CD4-positive, CD25-positive, alpha-beta regulatory T cell (primary cell): ENCODE results near the gene MPP4. TPM values are rescaled to one million over a fixed set of nuclear protein-coding genes. Genes with fewer than 3 reads are reported as not detected.
A peak's percentile ranks its signal among the peaks of the same experiment; 100 is the strongest.

ENCODE experiments used
- ATAC-seq, 2 donors: fragments of 150-1000 bp; cut with Tn5 transposase; one replicate each; pipeline ENCODE4 v1.10.0; 2021; ENCODE audit warnings: low read depth in 2 of 2, moderate number of reproducible peaks in 2 of 2, moderate library complexity in 1 of 2
- DNase-seq, 3 donors: peaks; one replicate each; pipeline versions ENCODE4 v3.0.0 to v3.0.0-alpha.2; 2012 to 2022; ENCODE audit warnings: mixed read lengths in 1 of 3
- H3K27ac ChIP-seq: one replicate; pipeline ENCODE4 v1.7.0; 2013; ENCODE audit warnings: mild to moderate bottlenecking, low read length; ENCODE audit not compliant: insufficient read depth, poor library complexity, severe bottlenecking
- H3K27me3 ChIP-seq: one replicate; pipeline ENCODE4 v1.7.0; 2013; ENCODE audit warnings: low read length; ENCODE audit not compliant: control insufficient read depth, insufficient read depth
- H3K36me3 ChIP-seq: one replicate; pipeline ENCODE4 v1.7.0; 2013; ENCODE audit warnings: mild to moderate bottlenecking, low read length, moderate library complexity; ENCODE audit not compliant: control insufficient read depth, insufficient read depth
- H3K4me1 ChIP-seq: 2 replicates; pipeline ENCODE4 v1.7.0; 2013; ENCODE audit warnings: mild to moderate bottlenecking, low read length; ENCODE audit not compliant: insufficient read depth, control insufficient read depth, poor library complexity, severe bottlenecking
- H3K4me3 ChIP-seq: one replicate; pipeline ENCODE4 v1.7.0; 2013; ENCODE audit warnings: low read depth, mild to moderate bottlenecking, low read length, moderate library complexity
- H3K9me3 ChIP-seq, 2 experiments: 1 replicate in 1 of 2; 2 replicates in 1 of 2; pipeline ENCODE4 v1.7.0; 2013; ENCODE audit warnings: low read length in 2 of 2, mild to moderate bottlenecking in 1 of 2, moderate library complexity in 1 of 2; ENCODE audit not compliant: control insufficient read depth in 2 of 2
- H3K27ac Mint-ChIP-seq, 3 donors: one replicate each; pipeline ENCODE4 v1.8.0; 2020 to 2022; ENCODE audit warnings: mild to moderate bottlenecking in 3 of 3, mixed read lengths in 3 of 3, moderate library complexity in 2 of 3
- H3K27me3 Mint-ChIP-seq: one replicate; pipeline ENCODE4 v1.8.0; 2022; ENCODE audit warnings: mild to moderate bottlenecking, mixed read lengths
- H3K36me3 Mint-ChIP-seq: one replicate; pipeline ENCODE4 v1.8.0; 2020; ENCODE audit warnings: mixed read lengths
- H3K4me1 Mint-ChIP-seq, 4 donors: one replicate each; pipeline ENCODE4 v1.8.0; 2020 to 2022; ENCODE audit warnings: mixed read lengths in 4 of 4, mild to moderate bottlenecking in 1 of 4
- H3K4me3 Mint-ChIP-seq, 4 donors: one replicate each; pipeline ENCODE4 v1.8.0; 2020 to 2022; ENCODE audit warnings: mild to moderate bottlenecking in 4 of 4, mixed read lengths in 4 of 4, moderate library complexity in 3 of 4
- H3K9me3 Mint-ChIP-seq, 7 donors: one replicate each; pipeline ENCODE4 v1.8.0; 2020 to 2022; ENCODE audit warnings: mixed read lengths in 7 of 7, mild to moderate bottlenecking in 3 of 7, moderate library complexity in 2 of 7
- polyA plus RNA-seq, 4 donors: library from polyadenylated mRNA; unstranded; fragments of 300-500 nt; fragmentation: Illumina TruSeq; gene quantifications; one replicate each; pipeline ENCODE4 v1.2.3, GENCODE V29; 2021
- total RNA-seq: library from RNA; stranded (reverse); gene quantifications from one replicate; pipeline ENCODE4 v1.2.3, GENCODE V29; 2022

The MPP4 gene
- total and polyA plus RNA-seq, 5 donors from 2014 or later = not detected

DNA sequence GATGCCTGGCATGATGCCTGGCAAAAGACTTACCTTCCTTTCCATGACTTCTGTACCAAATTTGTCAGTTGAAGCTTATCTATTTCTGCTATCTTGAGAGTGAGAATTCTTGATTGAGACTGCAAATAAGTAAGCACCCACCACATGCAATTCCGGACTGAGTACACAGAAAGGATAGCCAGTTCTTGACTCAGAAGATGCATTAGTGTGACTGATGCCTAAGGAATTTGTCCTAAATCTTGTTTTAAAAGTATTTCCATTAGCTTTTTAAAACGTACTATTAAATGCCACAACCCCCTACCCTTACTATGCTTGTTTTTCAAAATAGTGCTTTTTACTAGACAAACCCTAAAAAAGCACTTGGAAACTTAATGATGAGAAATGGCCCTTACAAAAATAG, 545 bp downstream of the MPP4 start:
- Mint-ChIP-seq H3K4me1 (peaks cover 0 to 3% (median 0%) of the 10 kb centered on the region in 4 donors), H3K27me3 (peaks cover 8% of the 10 kb centered on the region), H3K4me3 (no peak overlapping the region), H3K27ac (no peak overlapping the region), H3K9me3 (no peaks in the 10 kb centered on the region), H3K36me3 (peaks cover 11% of the 10 kb centered on the region)
- Histone ChIP-seq H3K4me3 (no peak overlapping the region), H3K27me3 (no peaks in the 10 kb centered on the region), H3K27ac (no peak overlapping the region), H3K4me1 (no peaks in the 10 kb centered on the region), H3K9me3 (no peaks in the 10 kb centered on the region), H3K36me3 (no peaks in the 10 kb centered on the region)
- no peak for ATAC-seq
- no peak for DNase-seq

DNA sequence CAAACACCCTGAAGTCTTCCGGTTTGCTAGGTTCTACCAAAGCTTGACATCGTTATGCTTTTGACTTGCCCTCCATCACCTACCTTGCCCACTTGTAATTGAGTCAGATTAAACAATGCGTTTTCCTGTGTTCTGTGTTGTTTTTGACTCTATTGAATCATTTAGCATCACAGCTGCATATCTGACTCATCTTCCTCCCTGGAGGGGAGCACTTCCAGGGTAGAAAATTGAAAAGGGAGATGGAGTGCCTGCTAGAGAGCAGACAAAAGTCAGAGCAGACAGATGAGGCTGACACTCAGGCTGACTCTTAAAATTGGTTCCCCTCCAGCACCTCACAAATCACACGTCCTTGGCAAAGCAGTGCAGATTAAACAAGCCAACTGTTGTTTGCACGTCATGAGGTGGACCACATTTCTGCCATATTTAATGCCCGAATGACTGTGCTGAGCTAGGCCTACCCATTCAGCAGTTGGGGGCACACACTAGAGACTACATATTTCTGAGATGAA, 2.2 kb downstream of the MPP4 start:
- H3K36me3 Mint-ChIP-seq = peaks cover 9% of the 10 kb centered on the region
- Histone ChIP-seq H3K9me3 (no peaks in the 10 kb centered on the region), H3K4me3 (no peak overlapping the region), H3K27me3 (no peaks in the 10 kb centered on the region), H3K4me1 (no peaks in the 10 kb centered on the region), H3K36me3 (no peaks in the 10 kb centered on the region), H3K27ac (no peak overlapping the region)
- no peak overlapping the region for H3K4me3 Mint-ChIP-seq
- no peak for ATAC-seq
- no peak overlapping the region for H3K27ac Mint-ChIP-seq
- peaks cover 0 to 3% (median 0%) of the 10 kb centered on the region in 4 donors for H3K4me1 Mint-ChIP-seq
- H3K27me3 Mint-ChIP-seq = peaks cover 8% of the 10 kb centered on the region
- no peak for DNase-seq
- H3K9me3 Mint-ChIP-seq = no peaks in the 10 kb centered on the region

DNA sequence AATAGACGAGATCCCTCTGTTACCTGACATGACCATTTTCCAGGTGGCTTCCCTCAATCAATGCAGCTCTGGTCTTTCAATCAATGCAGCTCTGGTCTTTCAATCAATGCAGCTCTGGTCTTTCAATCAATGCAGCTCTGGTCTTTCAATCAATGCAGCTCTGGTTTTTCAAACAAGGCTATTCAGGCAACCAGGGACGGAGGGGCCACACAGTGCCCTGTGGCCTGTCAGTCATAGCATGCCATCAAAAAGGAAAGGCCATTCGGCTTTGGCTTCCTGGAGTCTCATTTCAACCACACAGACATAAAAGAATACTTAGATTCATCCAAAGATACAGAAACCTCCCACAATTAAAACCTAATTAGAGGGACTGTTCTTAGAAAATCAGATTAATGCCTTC, 13.3 kb downstream of the MPP4 start:
- Histone ChIP-seq H3K27ac (no peak overlapping the region), H3K9me3 (no peaks in the 10 kb centered on the region), H3K27me3 (peaks cover 4% of the 10 kb centered on the region), H3K36me3 (no peaks in the 10 kb centered on the region), H3K4me1 (no peaks in the 10 kb centered on the region), H3K4me3 (no peak overlapping the region)
- no peak overlapping the region for H3K27ac Mint-ChIP-seq
- H3K4me3 Mint-ChIP-seq = no peak overlapping the region
- H3K27me3 Mint-ChIP-seq = peaks cover 40% of the 10 kb centered on the region
- H3K9me3 Mint-ChIP-seq = peaks cover 0 to 4% (median 0%) of the 10 kb centered on the region in 7 donors
- no peaks in the 10 kb centered on the region for H3K36me3 Mint-ChIP-seq
- peaks cover 0 to 2% (median 0%) of the 10 kb centered on the region in 4 donors for H3K4me1 Mint-ChIP-seq
- DNase-seq (no peak), ATAC-seq (no peak)

DNA sequence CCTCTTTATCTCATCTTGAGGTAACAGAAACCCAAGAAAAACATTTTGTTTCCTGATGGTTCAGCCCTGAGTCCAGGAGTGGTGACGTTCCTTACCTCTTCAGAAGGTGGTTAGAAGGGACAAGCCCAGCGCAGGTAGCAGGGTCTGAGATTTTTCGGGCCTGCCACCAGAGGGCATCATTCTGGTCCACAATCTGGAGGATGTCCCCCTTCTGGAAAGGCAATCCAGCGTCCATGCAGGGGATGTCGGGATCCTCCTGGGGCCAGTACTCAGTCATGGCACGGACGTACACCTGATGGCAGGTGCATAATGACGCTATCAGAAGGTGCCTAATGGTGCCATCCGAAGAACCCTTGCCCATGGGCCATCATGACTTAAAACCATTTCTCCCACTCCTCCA, 17.7 kb downstream of the MPP4 start:
- Histone ChIP-seq H3K27ac (no peak overlapping the region), H3K27me3 (peaks cover 2% of the 10 kb centered on the region), H3K9me3 (no peaks in the 10 kb centered on the region), H3K36me3 (no peaks in the 10 kb centered on the region), H3K4me3 (no peak overlapping the region), H3K4me1 (no peaks in the 10 kb centered on the region)
- H3K9me3 Mint-ChIP-seq = peaks cover 0 to 3% (median 0%) of the 10 kb centered on the region in 7 donors
- peaks cover 0 to 2% (median 0%) of the 10 kb centered on the region in 4 donors for H3K4me1 Mint-ChIP-seq
- peaks cover 31% of the 10 kb centered on the region for H3K27me3 Mint-ChIP-seq
- H3K27ac Mint-ChIP-seq = no peak overlapping the region
- no peak for ATAC-seq
- no peak overlapping the region for H3K4me3 Mint-ChIP-seq
- H3K36me3 Mint-ChIP-seq = no peaks in the 10 kb centered on the region
- peak in 1 of 3 donors; percentile 23 for DNase-seq

DNA sequence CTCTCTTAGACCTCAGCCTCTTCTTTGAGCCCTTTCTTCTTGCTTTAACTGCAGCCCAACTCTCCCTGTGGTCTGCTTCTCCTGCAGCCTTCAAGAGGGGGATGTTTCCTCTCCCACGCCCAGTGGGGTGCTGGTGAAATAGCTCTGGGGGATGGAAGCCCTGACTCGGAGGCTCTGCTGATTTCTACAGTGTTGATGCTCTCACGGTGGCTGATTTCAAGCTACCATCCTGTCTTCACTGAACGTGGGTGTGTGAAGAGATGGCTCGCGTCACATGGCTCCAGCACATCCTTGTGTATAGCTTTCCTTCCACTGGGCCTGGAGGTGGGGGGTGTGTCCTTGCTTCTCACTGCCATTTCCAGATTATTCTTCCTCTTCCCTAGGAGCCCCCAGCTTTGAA, 20.0 kb downstream of the MPP4 start:
- Mint-ChIP-seq H3K9me3 (peaks cover 0 to 3% (median 0%) of the 10 kb centered on the region in 7 donors), H3K36me3 (no peaks in the 10 kb centered on the region), H3K4me3 (no peak overlapping the region), H3K27me3 (peaks cover 25% of the 10 kb centered on the region), H3K27ac (no peak overlapping the region), H3K4me1 (peaks cover 0 to 2% (median 0%) of the 10 kb centered on the region in 4 donors)
- Histone ChIP-seq H3K4me3 (no peak overlapping the region), H3K9me3 (no peaks in the 10 kb centered on the region), H3K36me3 (no peaks in the 10 kb centered on the region), H3K27ac (no peak overlapping the region), H3K4me1 (no peaks in the 10 kb centered on the region), H3K27me3 (peaks cover 2% of the 10 kb centered on the region)
- DNase-seq (no peak), ATAC-seq (no peak)

DNA sequence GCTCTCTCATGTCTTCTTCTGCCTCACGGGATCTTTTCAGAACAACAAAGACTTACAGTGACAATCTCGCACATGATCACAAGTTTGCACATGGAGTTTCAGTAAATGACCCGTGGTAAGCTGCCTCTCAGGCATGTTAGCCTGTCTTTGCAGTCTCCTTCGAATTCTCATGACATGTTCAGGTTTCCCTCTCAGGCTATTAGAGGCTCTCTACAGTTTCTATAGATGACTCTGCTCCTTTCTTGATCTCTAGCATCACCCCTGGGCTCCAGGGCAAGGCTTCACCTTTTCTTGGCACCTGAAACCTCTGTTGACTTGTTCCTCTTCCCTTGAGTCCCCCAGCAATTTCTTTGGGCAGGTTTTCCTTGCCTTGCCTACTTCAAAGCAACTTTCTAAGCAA, 23.0 kb downstream of the MPP4 start:
- peaks cover 3% of the 10 kb centered on the region for H3K36me3 Mint-ChIP-seq
- no peak overlapping the region for H3K4me3 Mint-ChIP-seq
- H3K27me3 Mint-ChIP-seq = peaks cover 30% of the 10 kb centered on the region

DNA sequence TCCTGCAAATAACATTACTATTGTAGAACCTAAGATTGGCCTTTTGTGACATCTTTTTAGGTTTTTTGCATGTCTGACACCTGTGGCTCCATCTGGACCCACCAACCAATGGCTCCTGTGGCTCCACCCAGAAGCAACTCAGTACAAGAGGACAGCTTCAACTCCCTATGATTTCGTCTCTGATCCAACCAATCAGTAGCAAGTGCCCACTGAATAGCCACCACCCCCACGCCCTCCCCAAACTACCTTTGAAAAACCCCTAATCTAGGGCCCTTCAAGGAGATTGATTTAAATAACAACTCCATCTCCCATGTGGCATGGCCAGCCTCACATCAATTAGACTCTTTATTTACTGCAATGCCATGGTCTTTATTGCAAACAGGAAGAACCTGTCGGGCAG, 23.6 kb downstream of the MPP4 start:
- no peak overlapping the region for H3K27ac ChIP-seq
- DNase-seq (no peak), ATAC-seq (no peak)
- Mint-ChIP-seq H3K4me1 (no peaks in the 10 kb centered on the region), H3K27me3 (peaks cover 30% of the 10 kb centered on the region), H3K27ac (no peak overlapping the region), H3K4me3 (no peak overlapping the region), H3K36me3 (peaks cover 3% of the 10 kb centered on the region), H3K9me3 (peaks cover 0 to 7% (median 1%) of the 10 kb centered on the region in 7 donors)
- H3K9me3 ChIP-seq = no peaks in the 10 kb centered on the region
- no peak overlapping the region for H3K4me3 ChIP-seq
- H3K36me3 ChIP-seq = no peaks in the 10 kb centered on the region
- no peaks in the 10 kb centered on the region for H3K4me1 ChIP-seq
- no peaks in the 10 kb centered on the region for H3K27me3 ChIP-seq

More for the DNA sequence above, 23.0 kb downstream of the MPP4 start:
- no peaks in the 10 kb centered on the region for H3K9me3 ChIP-seq
- no peak for DNase-seq
- H3K4me1 Mint-ChIP-seq = no peaks in the 10 kb centered on the region
- H3K27ac ChIP-seq = no peak overlapping the region
- no peaks in the 10 kb centered on the region for H3K4me1 ChIP-seq
- H3K27me3 ChIP-seq = no peaks in the 10 kb centered on the region
- H3K27ac Mint-ChIP-seq = no peak overlapping the region
- no peak for ATAC-seq
- peaks cover 0 to 7% (median 1%) of the 10 kb centered on the region in 7 donors for H3K9me3 Mint-ChIP-seq
- H3K4me3 ChIP-seq = no peak overlapping the region
- no peaks in the 10 kb centered on the region for H3K36me3 ChIP-seq

DNA sequence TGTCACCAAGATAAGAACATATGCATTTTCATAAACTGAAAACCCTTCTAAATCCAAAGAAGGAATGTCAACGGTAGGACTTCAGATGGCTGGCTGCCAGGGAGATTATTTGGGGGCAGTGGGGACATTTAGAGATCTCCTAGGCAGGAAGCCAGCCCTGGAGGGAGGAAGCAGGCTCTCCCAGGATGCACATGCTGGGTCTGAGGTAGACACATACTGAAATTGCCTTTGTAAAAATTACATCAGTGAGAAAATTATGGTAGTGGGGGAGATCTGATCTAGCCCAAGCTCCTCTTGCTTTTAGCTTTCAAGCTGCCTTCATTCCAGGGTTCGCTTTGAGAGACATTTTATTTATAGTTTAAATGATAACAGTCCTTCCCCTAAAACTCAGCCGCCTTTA, 24.1 kb downstream of the MPP4 start:
- ATAC-seq (no peak), DNase-seq (no peak)
- Mint-ChIP-seq H3K4me1 (no peaks in the 10 kb centered on the region), H3K4me3 (no peak overlapping the region), H3K27me3 (peaks cover 30% of the 10 kb centered on the region), H3K27ac (no peak overlapping the region), H3K9me3 (peaks cover 0 to 7% (median 1%) of the 10 kb centered on the region in 7 donors), H3K36me3 (peaks cover 3% of the 10 kb centered on the region)
- no peak overlapping the region for H3K27ac ChIP-seq
- no peaks in the 10 kb centered on the region for H3K4me1 ChIP-seq
- no peaks in the 10 kb centered on the region for H3K9me3 ChIP-seq
- H3K4me3 ChIP-seq = no peak overlapping the region
- no peaks in the 10 kb centered on the region for H3K27me3 ChIP-seq
- no peaks in the 10 kb centered on the region for H3K36me3 ChIP-seq
